ENCODE data around the gene CFAP97.
"Not testable (repeated sequence)": the region's sequence is repeated elsewhere in the genome, so short reads cannot be mapped to it uniquely, and the experiment has no call there.

Gene CFAP97

GRCh38 chr4:185142912-185143600, 60.7 kb downstream of the CFAP97 start, which contains the start of gene SLC25A4:
TSS of gene SLC25A4 (plus strand) at chr4:185143266. CDS start at chr4:185143373, 107 bp downstream.
- peak; percentile 33 for DNase-seq (ENCODE audit: low read depth, low spot score)

- DNase-seq (ENCODE audit: low read depth, low spot score) = no peak
Observed at GRCh38 chr4:185142564-185142911, 61.3 kb downstream of the CFAP97 start.

- DNase-seq (ENCODE audit: low read depth, low spot score) = no peak
Observed at GRCh38 chr4:185141777-185142176, 62.0 kb downstream of the CFAP97 start.

GRCh38 chr4:185139736-185140135, 64.1 kb downstream of the CFAP97 start:
- no peak for DNase-seq (ENCODE audit: low read depth, low spot score)

- no peak for DNase-seq (ENCODE audit: low read depth, low spot score)
Observed at GRCh38 chr4:185138161-185138560, 65.6 kb downstream of the CFAP97 start.

DNA sequence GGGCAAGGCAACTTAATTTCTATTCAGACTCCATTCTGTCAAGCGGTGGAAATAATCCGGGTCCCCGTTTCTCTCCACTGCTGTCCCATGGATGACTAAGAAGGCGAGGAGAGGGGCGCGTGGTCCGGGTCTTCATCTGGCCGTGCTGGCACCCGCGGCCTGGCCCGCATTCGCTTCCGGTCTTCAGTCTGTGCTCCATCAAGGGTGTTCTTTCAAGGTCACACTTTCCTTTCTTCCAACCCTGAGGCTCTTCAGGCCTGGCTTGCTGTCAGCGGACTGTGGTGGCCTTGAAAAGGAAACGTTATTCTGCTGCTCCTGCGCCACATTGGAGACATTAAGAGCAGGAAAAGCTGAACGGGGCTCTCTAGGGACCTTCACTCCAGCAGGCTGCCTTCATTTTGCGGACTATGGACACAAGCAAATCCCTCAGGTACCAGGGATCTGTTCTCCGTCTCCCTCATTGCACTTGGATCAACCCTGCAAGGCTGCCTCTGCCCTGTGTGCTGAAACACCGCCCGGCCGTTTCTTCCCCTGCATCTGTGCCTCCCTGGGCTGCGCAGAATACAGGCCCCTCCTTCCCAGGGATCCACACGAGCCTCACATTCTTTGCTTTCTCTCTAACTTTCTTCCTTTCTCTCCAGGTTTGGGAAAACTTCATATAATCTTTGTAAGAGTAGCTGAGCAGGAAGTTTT, 66.4 kb downstream of the CFAP97 start:
- DNase-seq (ENCODE audit: low read depth, low spot score) = no peak

- no peak for DNase-seq (ENCODE audit: low read depth, low spot score)
Observed at GRCh38 chr4:185134307-185134869, 69.4 kb downstream of the CFAP97 start.

- no peak for DNase-seq (ENCODE audit: low read depth, low spot score)
Observed at GRCh38 chr4:185128272-185129119, 75.3 kb downstream of the CFAP97 start.

GRCh38 chr4:185127021-185127925, 76.5 kb downstream of the CFAP97 start:
- DNase-seq (ENCODE audit: low read depth, low spot score) = no peak

- no peak for DNase-seq (ENCODE audit: low read depth, low spot score)
Observed at GRCh38 chr4:185124006-185124405, 79.8 kb downstream of the CFAP97 start.

DNA sequence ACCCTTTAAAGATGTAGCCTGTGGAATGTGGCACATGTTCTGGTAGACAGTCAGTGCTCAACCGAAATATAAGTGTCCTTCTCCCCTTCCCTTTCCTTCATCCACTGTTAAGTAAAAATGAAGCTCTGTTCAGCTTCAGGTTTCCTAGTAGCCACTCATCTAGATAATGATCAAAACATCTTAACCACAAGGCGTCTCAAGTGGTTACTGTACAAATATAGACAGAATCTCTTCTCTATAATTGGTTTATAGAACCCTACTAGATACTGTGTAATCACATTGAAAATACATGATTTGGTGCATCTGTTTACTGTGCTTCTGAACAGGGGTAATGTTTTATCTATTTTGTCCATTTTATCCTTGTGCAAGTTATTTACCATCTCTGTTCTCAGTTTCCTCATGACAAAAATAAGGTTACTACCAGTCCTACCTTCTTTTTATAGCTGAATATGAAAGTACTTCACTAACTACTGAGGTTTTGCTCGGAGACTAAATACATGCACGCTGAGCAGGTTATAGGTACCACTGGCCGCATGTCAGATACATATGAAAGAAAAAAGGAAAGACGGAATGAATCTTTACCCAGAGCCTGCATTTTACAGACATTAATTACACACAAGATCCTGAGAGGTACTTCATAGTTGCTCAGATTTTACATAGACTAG, 81.0 kb downstream of the CFAP97 start:
- no peak for DNase-seq (ENCODE audit: low read depth, low spot score)

DNA sequence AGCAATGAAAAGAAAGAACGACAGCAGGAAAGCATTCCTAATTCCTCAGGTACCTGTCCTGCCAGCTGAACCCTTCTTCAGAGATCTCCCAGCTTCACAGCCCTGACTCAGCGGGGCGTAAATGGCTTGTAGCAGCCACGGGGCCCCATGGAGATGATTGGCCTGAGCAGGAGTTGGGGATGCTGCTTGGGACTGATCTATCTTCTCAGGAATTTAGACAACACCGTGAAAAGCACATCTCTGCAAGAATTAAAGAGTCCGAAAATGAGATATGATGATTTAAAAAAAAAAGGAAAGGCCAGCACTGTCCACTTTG, 83.2 kb downstream of the CFAP97 start:
- DNase-seq (ENCODE audit: low read depth, low spot score) = no peak

- DNase-seq (ENCODE audit: low read depth, low spot score) = no peak
Observed at GRCh38 chr4:185119927-185120630, 83.7 kb downstream of the CFAP97 start.

GRCh38 chr4:185119467-185119866, 84.3 kb downstream of the CFAP97 start:
- not testable (repeated sequence) for DNase-seq (ENCODE audit: low read depth, low spot score)

- DNase-seq (ENCODE audit: low read depth, low spot score) = no peak
Observed at GRCh38 chr4:185118876-185119275, 84.9 kb downstream of the CFAP97 start.

DNA sequence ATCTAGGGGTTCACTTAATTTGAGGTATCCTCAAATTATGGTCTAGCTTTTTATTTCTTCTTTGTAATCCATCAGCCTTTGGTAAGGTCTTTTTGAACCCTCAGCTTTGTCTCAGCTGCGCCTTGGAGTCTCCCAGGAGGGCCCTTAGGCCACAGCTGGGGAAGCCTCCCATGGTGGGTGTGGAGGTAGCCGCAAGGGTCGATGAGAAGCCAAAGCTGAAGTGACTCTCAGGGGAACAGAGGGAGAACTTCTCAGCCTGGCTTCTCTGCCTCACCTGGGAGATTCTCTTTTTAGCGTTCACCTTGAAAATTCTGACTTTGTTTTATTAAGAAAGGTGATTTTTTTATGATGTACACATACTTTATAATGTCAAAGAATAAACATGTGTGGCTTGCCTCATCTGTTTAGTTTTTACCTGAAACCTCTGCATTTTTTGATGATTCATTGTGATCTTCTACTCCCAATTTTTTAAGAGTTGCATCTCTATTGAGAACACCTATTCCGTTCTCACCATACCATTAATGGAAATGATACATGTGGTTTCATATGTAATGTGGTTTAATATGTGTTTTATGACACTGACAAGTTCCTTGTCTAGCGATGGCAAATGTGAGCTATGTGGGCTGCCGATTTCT, 86.4 kb downstream of the CFAP97 start:
- DNase-seq (ENCODE audit: low read depth, low spot score) = no peak

- no peak for DNase-seq (ENCODE audit: low read depth, low spot score)
Observed at GRCh38 chr4:185115827-185116232, 88.0 kb downstream of the CFAP97 start.

DNA sequence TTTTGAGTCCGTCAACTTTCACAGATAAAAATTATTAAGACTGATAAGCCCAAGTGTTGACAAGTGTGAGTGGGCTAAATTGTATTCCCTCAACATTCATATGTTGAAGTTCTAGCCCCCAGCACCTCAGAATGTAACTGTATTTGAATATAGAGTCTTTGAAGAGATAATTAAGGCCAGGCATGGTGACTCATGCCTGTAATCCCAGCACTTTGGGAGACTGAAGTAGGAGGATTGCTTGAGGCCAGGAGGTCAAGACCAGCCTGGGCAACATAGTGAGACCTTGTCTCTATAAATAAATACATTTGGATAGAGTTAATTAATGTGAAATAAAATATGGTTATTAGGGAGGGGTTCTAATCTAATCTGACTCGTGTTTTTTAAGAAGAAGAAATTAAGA, 90.5 kb downstream of the CFAP97 start:
- no peak for DNase-seq (ENCODE audit: low read depth, low spot score)

GRCh38 chr4:185112104-185112503, 91.7 kb downstream of the CFAP97 start:
- DNase-seq (ENCODE audit: low read depth, low spot score) = no peak

Measured in activated CD4-positive, CD25-positive, alpha-beta regulatory T cell treated with anti-CD3 and anti-CD28 coated beads, Interleukin-2, amount 50 U/mL, for 16 hours (primary cell).